Measurements from ENCODE around the gene UBE2M.

GRCh38 chr19:58561373-58562121, 3.1 kb upstream of the UBE2M start:
- no peak for TF ChIP-seq CTCF (IDR thresholded peaks at IDR 0.05)
- TF ChIP-seq ZFX (IDR thresholded peaks at IDR 0.05; ENCODE audit: borderline replicate concordance): no peak
